ENCODE data around the gene COL12A1. TPM values are rescaled to one million over a fixed set of nuclear protein-coding genes. Genes with fewer than 3 reads are reported as not detected.

The COL12A1 gene
- total RNA-seq, 1 experiment from 2014 or later: 10.4 TPM

DNA sequence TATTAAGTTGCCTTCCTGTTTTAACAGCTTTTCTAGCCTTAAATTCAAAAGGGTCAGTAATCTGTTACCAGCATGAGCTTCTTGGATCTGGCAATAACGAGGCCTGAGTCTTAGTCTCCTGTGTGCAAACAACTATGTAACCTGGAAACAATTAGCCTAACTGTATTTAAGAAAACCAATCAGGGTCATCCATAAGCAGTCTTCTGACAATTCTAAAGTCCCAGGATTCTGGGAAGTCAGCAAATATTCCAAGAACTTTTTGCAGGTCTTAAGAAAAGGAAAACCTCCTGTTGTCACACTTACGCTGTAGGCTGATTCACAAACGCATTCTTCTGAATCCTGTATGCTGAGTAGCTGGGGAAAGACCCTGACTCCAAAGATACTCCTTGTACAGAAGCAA lies 90.4 kb downstream of the COL12A1 start:
- Histone ChIP-seq H3K27me3 (ENCODE audit: control insufficient read depth, insufficient read depth, low read length) (no peaks in the 10 kb centered on the region), H3K4me3 (ENCODE audit: low read depth in 2 of 2, low read length in 2 of 2) (no peak overlapping the region), H3K9me3 (ENCODE audit: control insufficient read depth, insufficient read depth, low read depth, low read length) (no peaks in the 10 kb centered on the region), H3K4me1 (ENCODE audit: control insufficient read depth, insufficient read depth, low read length) (peaks cover 4% of the 10 kb centered on the region; the same call in 1 of the 2 replicates), H3K27ac (ENCODE audit: low read length) (no peak overlapping the region), H3K36me3 (ENCODE audit: control insufficient read depth, insufficient read depth, low read length) (no peaks in the 10 kb centered on the region)
- no peak for DNase-seq (ENCODE audit: low read depth, low spot score)
- no peak for ATAC-seq
- POLR2A ChIA-PET: no interaction called here
- CTCF ChIA-PET: no interaction called here
- TF ChIP-seq, protein P1, sequence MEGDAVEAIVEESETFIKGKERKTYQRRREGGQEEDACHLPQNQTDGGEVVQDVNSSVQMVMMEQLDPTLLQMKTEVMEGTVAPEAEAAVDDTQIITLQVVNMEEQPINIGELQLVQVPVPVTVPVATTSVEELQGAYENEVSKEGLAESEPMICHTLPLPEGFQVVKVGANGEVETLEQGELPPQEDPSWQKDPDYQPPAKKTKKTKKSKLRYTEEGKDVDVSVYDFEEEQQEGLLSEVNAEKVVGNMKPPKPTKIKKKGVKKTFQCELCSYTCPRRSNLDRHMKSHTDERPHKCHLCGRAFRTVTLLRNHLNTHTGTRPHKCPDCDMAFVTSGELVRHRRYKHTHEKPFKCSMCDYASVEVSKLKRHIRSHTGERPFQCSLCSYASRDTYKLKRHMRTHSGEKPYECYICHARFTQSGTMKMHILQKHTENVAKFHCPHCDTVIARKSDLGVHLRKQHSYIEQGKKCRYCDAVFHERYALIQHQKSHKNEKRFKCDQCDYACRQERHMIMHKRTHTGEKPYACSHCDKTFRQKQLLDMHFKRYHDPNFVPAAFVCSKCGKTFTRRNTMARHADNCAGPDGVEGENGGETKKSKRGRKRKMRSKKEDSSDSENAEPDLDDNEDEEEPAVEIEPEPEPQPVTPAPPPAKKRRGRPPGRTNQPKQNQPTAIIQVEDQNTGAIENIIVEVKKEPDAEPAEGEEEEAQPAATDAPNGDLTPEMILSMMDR (IDR thresholded peaks at IDR 0.05): no peak
- TF ChIP-seq POLR2AphosphoS5 (IDR thresholded peaks at IDR 0.05; ENCODE audit: low read depth, low read length) (no peak), TCF7L2 (IDR thresholded peaks at IDR 0.05; ENCODE audit: low read depth, low read length) (no peak), SIN3A (IDR thresholded peaks at IDR 0.05; ENCODE audit: borderline replicate concordance, insufficient read depth, low read depth, low read length) (no peak)
- TF ChIP-seq, protein P2, sequence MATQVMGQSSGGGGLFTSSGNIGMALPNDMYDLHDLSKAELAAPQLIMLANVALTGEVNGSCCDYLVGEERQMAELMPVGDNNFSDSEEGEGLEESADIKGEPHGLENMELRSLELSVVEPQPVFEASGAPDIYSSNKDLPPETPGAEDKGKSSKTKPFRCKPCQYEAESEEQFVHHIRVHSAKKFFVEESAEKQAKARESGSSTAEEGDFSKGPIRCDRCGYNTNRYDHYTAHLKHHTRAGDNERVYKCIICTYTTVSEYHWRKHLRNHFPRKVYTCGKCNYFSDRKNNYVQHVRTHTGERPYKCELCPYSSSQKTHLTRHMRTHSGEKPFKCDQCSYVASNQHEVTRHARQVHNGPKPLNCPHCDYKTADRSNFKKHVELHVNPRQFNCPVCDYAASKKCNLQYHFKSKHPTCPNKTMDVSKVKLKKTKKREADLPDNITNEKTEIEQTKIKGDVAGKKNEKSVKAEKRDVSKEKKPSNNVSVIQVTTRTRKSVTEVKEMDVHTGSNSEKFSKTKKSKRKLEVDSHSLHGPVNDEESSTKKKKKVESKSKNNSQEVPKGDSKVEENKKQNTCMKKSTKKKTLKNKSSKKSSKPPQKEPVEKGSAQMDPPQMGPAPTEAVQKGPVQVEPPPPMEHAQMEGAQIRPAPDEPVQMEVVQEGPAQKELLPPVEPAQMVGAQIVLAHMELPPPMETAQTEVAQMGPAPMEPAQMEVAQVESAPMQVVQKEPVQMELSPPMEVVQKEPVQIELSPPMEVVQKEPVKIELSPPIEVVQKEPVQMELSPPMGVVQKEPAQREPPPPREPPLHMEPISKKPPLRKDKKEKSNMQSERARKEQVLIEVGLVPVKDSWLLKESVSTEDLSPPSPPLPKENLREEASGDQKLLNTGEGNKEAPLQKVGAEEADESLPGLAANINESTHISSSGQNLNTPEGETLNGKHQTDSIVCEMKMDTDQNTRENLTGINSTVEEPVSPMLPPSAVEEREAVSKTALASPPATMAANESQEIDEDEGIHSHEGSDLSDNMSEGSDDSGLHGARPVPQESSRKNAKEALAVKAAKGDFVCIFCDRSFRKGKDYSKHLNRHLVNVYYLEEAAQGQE (IDR thresholded peaks at IDR 0.05; ENCODE audit: insufficient read depth in 1 of 2, low read depth in 2 of 2, low read length in 1 of 2): no peak
- in situ Hi-C loops (cut with HindIII; ENCODE audit: low pct_unique_long_range_greater_than_20kb, low sequenced_read_pairs) (no loop called here), intact Hi-C loops (cut with micrococcal nuclease; ENCODE audit: unreplicated experiment) (no loop called here)
- BruUV-seq (replicated peaks): no TSS peak

DNA sequence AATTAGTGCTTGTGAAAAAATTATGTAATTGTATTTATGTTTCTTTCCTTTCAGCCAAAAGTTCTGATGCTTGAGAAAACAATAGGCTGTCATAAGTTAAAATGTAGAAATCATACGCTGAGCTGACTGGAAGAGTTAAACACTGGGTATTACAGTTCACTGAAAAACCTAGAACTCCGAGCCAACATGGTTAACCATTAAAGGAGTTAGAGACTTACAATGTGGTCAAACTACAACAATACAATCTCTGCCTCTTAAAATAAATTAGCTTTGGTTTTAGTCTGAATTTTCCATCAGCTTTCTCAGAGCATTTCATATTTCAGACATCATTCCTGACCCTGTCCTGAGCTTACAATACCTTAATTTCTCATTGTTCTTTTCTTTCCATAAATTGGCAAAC lies 91.0 kb downstream of the COL12A1 start:
- CTCF ChIA-PET: no interaction called here
- no TSS peak for BruUV-seq (replicated peaks)

More for the DNA sequence above, 91.0 kb downstream of the COL12A1 start:
- intact Hi-C loops (cut with micrococcal nuclease; ENCODE audit: unreplicated experiment): no loop called here
- no peaks in the 10 kb centered on the region for H3K36me3 ChIP-seq (ENCODE audit: control insufficient read depth, insufficient read depth, low read length)
- POLR2A ChIA-PET: no interaction called here
- no peak overlapping the region for H3K27ac ChIP-seq (ENCODE audit: low read length)
- no peaks in the 10 kb centered on the region for H3K9me3 ChIP-seq (ENCODE audit: control insufficient read depth, insufficient read depth, low read depth, low read length)
- DNase-seq (ENCODE audit: low read depth, low spot score) (no peak), ATAC-seq (no peak)
- no peaks in the 10 kb centered on the region for H3K27me3 ChIP-seq (ENCODE audit: control insufficient read depth, insufficient read depth, low read length)
- H3K4me3 ChIP-seq (ENCODE audit: low read depth in 2 of 2, low read length in 2 of 2): no peak overlapping the region
- TF ChIP-seq, protein P2 (IDR thresholded peaks at IDR 0.05; ENCODE audit: insufficient read depth in 1 of 2, low read depth in 2 of 2, low read length in 1 of 2): no peak
- TF ChIP-seq POLR2AphosphoS5 (IDR thresholded peaks at IDR 0.05; ENCODE audit: low read depth, low read length) (no peak), TCF7L2 (IDR thresholded peaks at IDR 0.05; ENCODE audit: low read depth, low read length) (no peak), SIN3A (IDR thresholded peaks at IDR 0.05; ENCODE audit: borderline replicate concordance, insufficient read depth, low read depth, low read length) (no peak)
- TF ChIP-seq, protein P1 (IDR thresholded peaks at IDR 0.05): no peak
- in situ Hi-C loops (cut with HindIII; ENCODE audit: low pct_unique_long_range_greater_than_20kb, low sequenced_read_pairs): no loop called here
- peaks cover 4% of the 10 kb centered on the region; the same call in 1 of the 2 replicates for H3K4me1 ChIP-seq (ENCODE audit: control insufficient read depth, insufficient read depth, low read length)

Measured in Panc1 (cell line).